ENCODE measurements around the gene WDR83.

- TF ChIP-seq CTCF (IDR thresholded peaks at IDR 0.05 in 4 of 5, conservative IDR thresholded peaks at IDR 0.05 in 1 of 5) = no peak
- no peak for TF ChIP-seq POLR2A (IDR thresholded peaks at IDR 0.05)
These were observed 1.2 kb downstream of the WDR83 start for GRCh38 chr19:12667731-12668302.

Data from gastrocnemius medialis (tissue), 4 donors.